Left cardiac atrium (tissue), 4 donors: ENCODE data around the gene CAPN12. TPM values are rescaled to one million over a fixed set of nuclear protein-coding genes. Genes with fewer than 3 reads are reported as not detected.
A peak's percentile ranks its signal among the peaks of the same experiment; 100 is the strongest.

Source experiments
- ATAC-seq, 2 donors: fragments of 200-7000 bp; cut with Tn5 transposase; one replicate each; pipeline ENCODE4 v1.9.1; 2020; ENCODE audit warnings: mild to moderate bottlenecking in 2 of 2, moderate library complexity in 2 of 2
- DNase-seq: peaks from one replicate; pipeline ENCODE4 v3.0.0-alpha.2; 2020
- intact Hi-C, 2 donors: fragments of 100-400 bp; cut with DNase I; formaldehyde crosslinking; loops; one replicate each; pipeline versions ENCODE4 v1.14.1 to v1.15.1; 2022 to 2023
- total RNA-seq, 2 donors: library from RNA; stranded (reverse); fragmentation: NEBNext Ultra II Directional; extraction: Animal tissue kit (Norgen Biotek cat#: 25700); gene quantifications; one replicate each; pipeline ENCODE4 v1.2.1, GENCODE V29; 2021
- donor health status: DM: no; HTN: yes; CAD: no.
- donor health status: DM: no; HTN: yes; CAD: no; lungs with severe emphysema.
- donor health status: DM: yes; HTN: yes; CAD: no.
- donor health status: Dilated cardiomyopathy.

CAPN12 gene
- total RNA-seq, 2 donors from 2014 or later: 0.77 to 0.81 TPM

DNA sequence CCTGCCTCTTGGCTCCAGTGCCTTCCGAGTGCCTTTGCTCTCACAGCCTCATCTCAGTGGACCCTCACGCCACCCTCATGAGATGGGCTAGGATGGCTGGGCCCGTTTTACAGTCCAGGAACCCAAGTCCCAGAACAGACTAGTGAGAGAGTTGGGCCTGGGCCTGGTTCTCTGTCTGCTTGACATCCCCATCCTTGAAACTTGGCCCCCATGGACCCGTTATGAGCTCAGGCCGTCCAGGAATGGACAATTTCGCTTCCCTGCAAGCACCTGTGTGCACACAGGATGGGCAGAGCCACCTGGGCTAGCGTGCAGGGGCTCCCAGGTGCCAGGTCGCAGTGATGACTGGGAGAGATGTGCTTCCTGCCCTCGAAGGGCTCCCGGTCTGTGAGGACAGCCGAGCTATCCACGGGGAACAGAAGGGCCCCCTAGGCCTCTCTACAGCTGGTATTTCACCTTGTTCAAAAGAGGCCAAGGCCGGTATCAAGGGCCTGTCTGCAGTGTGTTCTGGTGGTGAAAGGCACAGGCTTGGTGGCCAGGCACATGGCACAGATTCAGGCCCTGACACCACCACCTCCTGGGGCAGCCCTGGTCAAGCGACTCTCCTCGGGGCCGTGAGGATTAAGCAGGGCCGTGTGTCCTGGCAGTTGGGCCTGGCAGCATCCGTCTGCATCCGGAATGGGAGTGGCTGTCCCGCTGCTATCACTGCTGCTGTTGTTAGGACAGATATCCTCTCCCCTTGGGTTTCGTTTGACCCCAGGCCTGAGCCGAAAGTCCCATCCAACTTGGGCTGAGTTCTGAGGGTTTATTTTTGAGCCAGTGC is 38.9 kb downstream of the CAPN12 start:
- DNase-seq (peak; percentile 77), ATAC-seq (peak; percentile 59 to 71)
- intact Hi-C loops: loop anchor here in 1 of 2 donors (5.0 kb wide), 1 partner anchor 58 kb away; the partner anchor contains the start of gene ACTN4

DNA sequence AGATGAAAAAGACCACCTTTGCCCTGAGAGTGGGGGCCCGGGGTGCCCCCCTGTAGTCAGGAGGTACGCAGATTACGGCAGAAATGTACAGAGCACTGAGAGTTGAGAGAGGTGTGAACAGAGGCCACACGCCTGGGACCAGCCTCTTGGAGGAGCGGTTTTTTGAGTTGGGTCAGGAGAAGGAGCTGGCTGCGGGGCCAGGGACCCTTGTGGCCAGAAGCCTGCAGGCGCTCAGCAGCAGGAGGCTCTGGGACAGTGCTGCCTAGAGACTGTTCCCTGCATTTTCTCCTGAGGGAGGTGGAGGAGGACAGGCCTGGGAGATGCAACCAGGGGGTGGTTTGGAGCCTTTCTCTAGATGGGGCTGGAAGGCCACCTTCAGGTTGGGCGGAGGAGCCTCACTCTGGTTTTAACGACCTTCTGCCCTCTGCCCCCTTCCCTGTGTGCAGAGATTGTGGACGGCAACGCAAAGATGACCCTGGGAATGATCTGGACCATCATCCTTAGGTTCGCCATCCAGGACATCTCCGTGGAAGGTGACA is 39.7 kb downstream of the CAPN12 start:
- intact Hi-C loops: loop anchor here in 1 of 2 donors (5.0 kb wide), 2 partner anchors 37 to 57 kb away; partner anchors contain the start of gene ACTN4
- DNase-seq (no peak), ATAC-seq (no peak)

DNA sequence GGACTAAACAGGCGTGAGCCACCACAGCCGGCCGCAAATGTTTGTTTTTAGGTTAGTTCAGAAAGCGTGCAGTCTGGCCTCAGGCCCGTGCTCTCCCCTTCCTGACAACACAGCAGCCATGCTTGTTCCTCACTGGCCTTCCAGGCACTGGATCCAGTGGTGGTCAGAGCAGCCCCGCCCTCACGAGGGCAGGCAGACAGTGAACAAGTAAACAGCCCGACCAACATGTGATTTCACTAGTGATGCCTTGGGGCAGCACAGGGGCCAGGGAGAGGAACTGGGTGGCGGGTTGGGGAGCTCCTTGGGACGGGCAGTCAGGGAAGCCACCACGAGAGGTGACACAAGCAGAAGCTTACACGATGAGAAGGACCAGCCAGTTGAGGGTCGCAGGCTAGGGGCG is 40.8 kb downstream of the CAPN12 start:
- no peak for DNase-seq
- ATAC-seq: no peak
- intact Hi-C loops: loop anchor here in 1 of 2 donors (5.0 kb wide), 1 partner anchor 36 kb away; no protein-coding TSS in a partner anchor

DNA sequence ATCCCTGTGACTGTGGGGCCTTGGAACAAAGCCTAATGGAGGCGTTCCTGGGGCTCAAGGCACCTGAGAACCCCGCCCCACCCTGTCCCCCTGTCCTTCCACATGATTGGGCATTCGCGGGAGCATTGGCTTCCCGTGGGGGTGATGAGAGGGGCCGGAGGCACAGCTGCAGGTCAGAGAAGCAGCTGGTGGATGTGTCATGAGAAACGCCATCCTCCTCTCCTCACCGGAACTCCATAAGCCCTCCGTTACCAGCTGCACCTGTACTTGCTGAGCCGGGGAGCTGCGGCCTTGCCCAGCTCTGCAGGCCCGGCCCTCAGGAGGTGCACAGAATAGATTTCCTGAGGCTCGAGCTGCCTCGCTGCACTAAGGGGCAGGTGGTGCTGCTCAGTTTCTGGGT is 42.0 kb downstream of the CAPN12 start:
- no peak for ATAC-seq
- intact Hi-C loops: loop anchor here in 1 of 2 donors (5.0 kb wide), 1 partner anchor 35 kb away; no protein-coding TSS in a partner anchor
- no peak for DNase-seq

DNA sequence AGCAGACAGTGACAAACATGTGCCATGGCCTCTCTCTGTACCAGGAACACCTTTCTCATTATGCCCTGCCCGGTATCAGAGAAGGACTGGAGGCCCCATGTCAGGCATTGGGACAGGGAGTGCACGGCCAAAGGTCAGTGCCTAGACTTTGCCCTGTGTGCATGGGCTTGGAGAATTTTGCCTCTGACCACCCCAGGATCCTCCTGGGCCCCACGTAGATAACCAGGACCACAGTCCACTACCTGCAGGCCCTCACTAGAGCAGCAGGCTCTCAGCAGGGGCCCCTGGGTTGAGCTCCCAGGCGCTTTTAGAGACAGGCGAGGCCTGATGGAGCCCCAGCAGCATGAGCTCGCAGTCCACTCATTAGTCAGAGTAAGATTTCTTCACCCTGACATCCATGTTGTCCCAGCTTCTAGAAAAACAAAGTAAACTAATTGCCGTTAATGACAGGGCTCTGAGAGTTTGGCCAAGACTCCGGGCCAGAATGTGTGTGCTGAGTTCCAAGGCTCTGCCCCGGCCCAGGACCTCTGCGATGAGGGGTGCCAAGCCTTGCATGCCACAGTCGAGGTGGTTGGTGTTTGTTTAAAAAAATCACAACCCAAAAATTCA is 42.7 kb downstream of the CAPN12 start:
- DNase-seq: no peak
- intact Hi-C loops: loop anchor here in 1 of 2 donors (5.0 kb wide), 1 partner anchor 34 kb away; no protein-coding TSS in a partner anchor
- ATAC-seq: no peak

DNA sequence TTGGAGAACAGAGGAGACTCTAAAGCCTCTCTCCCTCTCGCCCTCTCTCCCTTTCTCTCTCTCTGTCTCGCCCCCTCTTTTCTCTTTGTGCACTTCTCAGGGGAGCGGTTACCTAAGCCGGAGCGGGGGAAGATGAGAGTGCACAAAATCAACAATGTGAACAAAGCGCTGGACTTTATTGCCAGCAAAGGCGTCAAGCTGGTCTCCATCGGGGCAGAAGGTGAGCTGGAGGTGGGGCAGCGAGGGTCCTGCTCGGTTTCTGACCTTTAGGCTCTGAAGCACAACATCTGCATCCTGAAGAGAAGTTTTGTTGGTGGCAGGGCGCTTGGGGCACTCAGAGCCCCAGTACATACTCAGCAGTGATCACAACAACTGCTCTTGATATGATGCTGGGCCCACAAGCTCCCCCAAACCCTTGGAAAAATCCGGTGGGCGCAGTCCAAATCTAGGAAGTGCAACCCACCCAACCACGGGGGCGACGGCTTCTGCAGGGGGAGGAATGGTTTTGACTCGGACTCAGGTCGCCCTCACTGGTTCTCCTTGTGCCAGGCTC is 43.3 kb downstream of the CAPN12 start:
- intact Hi-C loops: loop anchor here in 1 of 2 donors (5.0 kb wide), 1 partner anchor 34 kb away; no protein-coding TSS in a partner anchor
- no peak for DNase-seq
- no peak for ATAC-seq

DNA sequence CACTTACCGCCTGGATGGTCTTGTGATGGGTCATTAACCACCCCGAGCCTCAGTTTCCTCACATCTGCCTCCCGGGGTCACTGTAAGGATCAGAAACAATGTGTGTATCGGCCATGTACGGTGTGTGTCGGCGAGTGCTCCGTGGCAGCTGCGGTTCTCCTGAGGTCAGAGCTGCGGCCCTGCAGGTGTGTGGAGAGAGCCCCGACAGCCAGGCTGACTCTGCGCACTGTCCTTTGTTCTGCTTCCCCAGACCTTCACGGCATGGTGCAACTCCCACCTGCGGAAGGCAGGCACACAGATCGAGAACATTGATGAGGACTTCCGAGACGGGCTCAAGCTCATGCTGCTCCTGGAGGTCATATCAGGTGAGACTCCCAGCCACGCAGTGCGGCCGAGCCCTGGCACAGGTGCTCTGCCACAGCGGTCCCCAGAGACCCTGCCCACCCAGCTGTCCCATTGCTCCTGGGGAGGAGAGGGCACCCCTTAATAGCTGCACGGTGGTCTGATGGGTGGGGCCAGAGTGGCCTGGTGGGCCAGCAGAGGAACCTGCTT is 43.8 kb downstream of the CAPN12 start:
- ATAC-seq: no peak
- no peak for DNase-seq
- intact Hi-C loops: loop anchor here in 1 of 2 donors (5.0 kb wide), 1 partner anchor 33 kb away; no protein-coding TSS in a partner anchor

DNA sequence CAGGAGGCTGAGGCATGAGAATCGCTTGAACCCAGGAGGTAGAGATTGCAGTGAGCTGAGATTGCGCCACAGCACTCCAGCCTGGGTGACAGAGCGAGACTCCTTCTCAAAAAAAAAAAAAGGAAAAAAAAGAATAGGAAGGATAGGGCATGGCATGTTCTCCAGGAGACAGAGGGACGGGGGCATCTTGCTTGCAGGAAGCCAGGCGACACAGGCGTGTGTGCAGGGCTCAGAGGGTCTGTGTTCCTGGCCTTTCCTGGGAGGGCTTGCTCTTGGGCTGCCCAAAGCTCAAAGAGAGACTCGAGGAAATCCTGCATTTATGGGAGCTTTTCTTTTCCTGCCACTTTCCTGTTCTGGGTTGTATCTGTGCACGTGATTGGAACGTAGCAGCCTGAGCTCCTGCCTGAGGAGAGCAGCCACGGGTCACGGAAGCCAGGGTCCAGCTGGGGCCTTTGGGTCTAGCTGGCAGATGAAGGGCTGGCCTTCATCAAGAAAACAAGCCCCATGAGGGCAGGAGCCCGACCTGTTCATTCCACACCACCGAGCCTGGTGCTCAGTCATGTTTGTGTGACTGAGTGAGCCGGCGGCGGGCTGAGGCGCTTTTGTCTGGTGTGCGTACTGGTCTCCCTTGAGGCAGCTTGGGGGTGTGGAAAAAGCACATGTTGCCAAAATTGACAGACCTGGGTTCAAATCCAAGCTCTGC is 44.5 kb downstream of the CAPN12 start:
- DNase-seq (no peak), ATAC-seq (no peak)
- intact Hi-C loops: loop anchor here in 1 of 2 donors (5.0 kb wide), 1 partner anchor 32 kb away; no protein-coding TSS in a partner anchor

DNA sequence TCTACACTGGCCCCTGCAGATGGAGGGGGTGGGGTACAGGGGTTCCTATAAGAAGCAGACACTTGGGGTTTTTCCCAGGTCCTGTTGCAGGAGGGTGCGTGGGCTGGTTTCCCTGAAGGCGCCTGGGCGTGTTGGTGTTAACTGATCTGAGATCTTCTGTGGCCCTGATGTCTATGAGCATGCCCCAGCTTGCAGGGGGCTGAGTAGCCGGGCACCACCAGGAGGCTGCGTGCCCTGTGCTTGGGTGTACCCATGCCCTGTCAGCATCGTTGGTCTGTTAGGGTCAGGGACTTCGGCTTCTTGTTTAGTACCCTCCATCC is 45.3 kb downstream of the CAPN12 start:
- DNase-seq: no peak
- intact Hi-C loops: no loop called here
- ATAC-seq: no peak

DNA sequence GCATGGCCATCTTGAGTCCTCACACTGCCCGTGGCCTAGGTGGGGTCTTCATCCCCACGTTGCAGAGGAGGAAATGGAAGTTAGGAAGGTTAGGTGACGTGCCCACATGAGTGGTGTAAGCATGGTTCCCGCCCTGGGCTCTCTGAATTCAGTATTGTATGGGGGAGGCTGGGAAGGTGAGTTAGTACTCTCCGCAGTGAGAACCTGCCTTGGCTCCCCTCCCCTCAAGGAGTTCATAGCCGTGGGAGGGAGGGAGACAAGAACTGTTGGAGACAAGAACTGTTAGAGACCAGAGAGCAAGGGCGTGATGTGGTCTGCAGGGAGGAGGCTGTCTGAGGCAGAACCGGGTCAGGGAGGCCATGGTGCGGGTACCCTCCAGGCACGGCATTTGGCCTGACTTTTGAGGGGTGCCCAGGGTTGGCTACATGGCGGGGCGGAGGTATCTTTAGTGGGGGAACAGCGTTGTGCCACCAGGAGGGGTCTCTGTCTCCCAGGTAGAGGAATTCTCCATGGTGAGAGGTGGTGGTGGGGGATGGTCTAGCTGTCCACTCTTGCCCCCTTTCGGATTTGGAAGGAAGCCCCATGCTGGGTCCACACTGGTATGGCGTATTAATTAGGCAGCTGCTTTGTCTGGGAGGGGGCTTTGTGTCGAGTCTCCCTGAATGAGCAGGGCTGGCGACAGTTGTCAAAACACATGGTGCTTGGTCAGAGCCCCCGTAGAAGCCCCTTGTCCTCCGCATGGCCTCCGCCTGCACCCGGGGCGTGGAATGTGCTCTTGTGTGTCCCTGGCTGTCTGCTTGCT is 45.8 kb downstream of the CAPN12 start:
- no peak for DNase-seq
- peak in 1 of 2 donors; percentile 15 for ATAC-seq
- intact Hi-C loops: no loop called here

DNA sequence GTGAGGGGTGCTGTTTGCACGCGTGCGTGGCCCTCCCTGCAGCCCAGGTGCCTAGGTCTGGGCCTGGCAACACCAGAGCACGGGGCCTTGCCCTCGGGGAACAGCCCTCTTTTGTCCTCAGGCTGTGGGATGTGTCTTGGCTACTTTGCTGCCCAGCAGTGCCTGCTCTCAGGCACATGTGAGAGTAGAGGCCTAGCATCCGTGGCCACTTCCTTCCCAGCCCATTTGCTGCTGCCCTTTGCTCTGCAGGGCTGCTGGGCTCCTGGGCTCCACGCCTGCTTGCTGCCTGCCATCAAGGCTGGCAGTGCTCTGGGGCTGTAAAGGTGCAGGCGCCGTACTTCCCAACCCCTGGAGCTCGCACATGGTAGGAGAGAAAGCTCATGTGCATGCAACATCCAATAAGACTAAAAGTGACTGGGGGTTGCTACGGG is 46.6 kb downstream of the CAPN12 start:
- intact Hi-C loops: no loop called here
- no peak for DNase-seq
- ATAC-seq: no peak

DNA sequence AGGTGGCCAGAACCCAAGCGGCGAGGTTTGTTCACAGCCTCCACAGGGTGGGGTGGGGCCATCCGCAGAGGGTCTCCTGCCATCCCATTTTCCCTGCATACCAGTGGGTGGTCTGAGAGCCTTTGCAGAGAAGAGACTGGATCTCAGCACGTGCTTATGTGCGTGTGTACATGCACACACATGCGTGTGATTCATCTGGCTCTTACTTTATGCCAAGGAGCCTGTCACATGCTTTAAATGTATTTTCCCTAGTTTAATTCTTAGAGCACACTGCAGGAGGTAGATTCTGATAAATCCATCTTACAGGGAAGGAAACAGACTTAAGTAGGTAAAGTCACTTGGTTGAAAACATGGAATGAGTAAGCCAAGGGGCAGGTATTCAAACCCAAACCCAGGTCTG is 47.1 kb downstream of the CAPN12 start:
- no peak for DNase-seq
- no peak for ATAC-seq
- intact Hi-C loops: no loop called here

DNA sequence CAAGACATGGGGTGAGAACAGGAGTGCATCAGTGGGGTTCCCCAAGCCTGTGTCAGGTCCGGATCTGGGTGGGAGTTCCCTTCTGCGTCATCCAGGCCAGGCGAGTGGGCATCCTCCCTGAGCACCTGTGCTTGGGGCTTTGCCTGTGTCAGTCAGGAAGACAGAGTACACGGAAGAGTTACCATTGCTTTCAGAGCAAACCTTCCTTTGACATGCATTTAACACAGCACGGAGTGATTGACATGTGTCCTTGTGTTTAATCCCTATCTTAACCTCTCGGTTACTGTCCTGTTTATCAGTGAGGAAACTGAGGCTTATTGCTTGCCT is 47.6 kb downstream of the CAPN12 start:
- no peak for ATAC-seq
- DNase-seq: no peak
- intact Hi-C loops: no loop called here

DNA sequence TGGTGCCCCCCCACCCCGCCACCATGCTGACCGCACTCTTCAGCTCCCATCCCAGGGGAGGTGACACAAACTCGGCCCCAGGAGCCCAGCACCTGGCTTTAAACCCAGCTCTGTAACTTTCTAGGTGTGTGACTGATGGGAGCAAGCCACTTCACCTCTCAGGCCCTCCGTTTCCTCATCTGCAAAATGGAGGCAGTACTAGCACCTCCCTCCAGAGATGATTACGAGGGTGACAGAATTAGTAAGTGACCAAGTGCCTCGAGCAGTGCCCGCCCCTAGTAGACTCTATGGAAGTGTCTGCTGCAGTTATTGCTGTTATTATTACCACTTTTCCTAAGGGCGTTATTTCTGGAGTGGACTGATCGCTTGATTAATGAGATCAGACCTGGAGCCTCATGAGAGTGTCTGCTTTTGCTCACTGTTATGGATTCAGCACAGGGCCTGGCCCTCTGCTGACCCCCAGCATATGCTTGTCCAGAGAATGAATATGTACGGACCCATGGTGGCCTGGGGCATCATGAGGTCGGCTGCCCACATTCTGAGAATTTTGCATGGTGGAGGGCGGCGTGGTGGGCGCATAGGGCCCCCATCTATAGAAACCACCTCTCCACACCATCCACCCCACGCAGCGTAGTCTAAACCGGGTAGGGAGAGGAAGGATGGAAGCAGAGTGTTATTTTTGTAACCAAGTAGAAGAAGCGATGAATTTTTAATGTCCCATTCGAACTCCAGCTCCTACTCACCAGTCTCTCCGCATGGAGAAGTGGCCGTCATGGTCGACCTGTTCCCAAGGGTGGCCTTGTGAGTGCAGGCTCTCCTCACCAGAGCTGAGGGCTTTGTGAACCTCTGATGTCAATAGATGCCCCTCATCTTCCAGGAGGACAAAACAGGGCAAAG is 48.2 kb downstream of the CAPN12 start:
- intact Hi-C loops: no loop called here
- no peak for ATAC-seq
- DNase-seq: no peak

DNA sequence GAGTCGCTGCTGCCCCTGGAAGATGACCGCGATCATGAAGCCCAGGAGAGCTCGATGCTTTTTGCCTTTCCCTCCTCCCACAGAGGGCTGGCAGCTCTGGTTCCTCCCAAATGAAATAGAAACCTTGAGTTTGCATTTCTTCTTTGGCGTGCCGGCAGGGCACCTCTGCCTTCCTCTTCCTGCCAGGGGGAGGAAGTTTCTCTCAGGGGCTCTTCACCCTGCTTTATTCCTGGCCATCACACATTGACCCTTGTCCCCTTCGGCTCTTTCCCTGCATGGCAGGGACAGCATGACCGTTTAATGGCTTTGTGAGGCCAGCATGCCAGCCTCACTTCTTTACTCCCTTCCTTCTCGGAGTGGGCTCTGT is 49.0 kb downstream of the CAPN12 start:
- no peak for ATAC-seq
- DNase-seq: no peak
- intact Hi-C loops: no loop called here

DNA sequence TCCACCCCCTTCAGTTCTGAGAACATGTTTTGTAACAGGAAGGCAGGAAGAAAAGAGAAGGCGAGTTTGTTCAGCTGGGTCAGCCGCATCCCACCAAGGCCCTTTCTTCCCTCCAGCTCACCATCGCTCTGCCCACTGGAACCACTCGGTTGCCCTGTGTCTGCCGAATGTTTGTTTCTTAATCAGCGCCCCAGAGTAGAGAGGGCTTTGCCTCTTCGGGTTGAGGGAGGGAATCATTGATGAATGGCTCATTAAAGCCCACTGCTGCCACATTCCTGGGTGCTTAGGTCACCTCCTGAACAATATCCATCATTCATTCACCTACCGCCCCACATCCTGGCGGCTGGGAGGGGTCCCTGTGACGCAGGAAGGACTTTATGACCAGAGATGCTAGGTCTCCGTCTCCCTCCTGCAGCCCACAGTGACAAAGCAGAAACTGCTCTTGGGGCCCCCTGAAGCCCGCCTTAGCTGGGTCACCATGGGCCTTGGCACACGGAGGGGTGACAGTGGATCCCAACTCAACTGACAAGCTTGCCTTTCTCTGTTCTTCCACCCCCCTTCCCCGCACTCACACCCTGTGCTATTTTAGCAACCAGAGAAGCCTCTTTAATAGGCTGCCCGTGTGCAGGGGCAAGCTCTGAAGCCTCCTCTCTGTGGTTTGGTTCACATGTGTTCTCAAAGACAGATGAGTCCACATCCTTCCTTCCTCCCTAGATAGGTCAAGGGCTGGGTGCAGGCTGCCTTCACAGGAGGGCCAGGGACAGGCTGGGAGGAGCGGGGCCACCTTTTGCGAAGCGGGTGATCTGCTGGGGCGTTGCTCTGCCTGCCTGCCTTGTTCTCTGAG is 50.7 kb downstream of the CAPN12 start:
- intact Hi-C loops: no loop called here
- peak; percentile 28 to 29 for ATAC-seq
- DNase-seq: no peak
